ENCODE measurements around the gene SLC44A1. TPM values are rescaled to one million over a fixed set of nuclear protein-coding genes. Genes with fewer than 3 reads are reported as not detected.

The SLC44A1 gene
- polyA plus RNA-seq, 4 donors, result 7.8 to 70.0 (median 16.0) TPM

DNA sequence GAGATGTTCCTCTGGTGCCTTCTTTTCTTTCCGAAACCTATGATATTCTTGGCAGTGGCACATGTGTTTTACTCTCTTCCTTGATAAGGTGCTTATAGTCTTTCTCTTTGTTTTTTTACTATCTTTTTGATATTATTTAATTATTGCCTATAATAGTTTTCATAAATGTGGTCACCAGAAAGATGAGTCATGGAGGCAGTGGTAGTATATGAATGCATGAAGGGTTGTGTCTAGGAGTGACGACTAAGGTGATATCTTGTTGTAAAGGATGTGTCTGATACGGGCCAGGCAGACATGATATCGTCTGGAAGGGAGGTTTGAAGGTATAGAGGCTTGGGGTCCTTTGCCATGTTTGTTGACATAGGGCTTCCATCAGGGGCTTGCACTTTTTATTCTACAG is 36.8 kb downstream of the SLC44A1 start:
- peaks cover 0 to 4% (median 2%) of the 10 kb centered on the region in 3 donors for H3K4me1 ChIP-seq (ENCODE audit: control insufficient read depth in 3 of 3, insufficient read depth in 2 of 3, low read depth in 1 of 3, low read length in 2 of 3)
- H3K36me3 ChIP-seq (ENCODE audit: control insufficient read depth in 3 of 3, insufficient read depth in 2 of 3, low read depth in 1 of 3, low read length in 3 of 3), result no peaks in the 10 kb centered on the region
- no peak overlapping the region for H3K4me3 ChIP-seq (ENCODE audit: low read depth in 1 of 3, low read length in 3 of 3)
- WGBS, 3 donors, result 89 to 95% (median 91%) methylated on average over 4 of the region's 4 CpGs
- no peak for DNase-seq
- H3K9me3 ChIP-seq (ENCODE audit: control insufficient read depth in 2 of 2, insufficient read depth in 1 of 2, low read depth in 1 of 2, low read length in 1 of 2), result no peaks in the 10 kb centered on the region
- no peak overlapping the region for H3K27ac ChIP-seq (ENCODE audit: low read depth in 1 of 3, low read length in 2 of 3)
- FAIRE-seq, result no peak
- H3K27me3 ChIP-seq (ENCODE audit: control insufficient read depth in 3 of 3, insufficient read depth in 3 of 3, low read length in 3 of 3), result no peaks in the 10 kb centered on the region

DNA sequence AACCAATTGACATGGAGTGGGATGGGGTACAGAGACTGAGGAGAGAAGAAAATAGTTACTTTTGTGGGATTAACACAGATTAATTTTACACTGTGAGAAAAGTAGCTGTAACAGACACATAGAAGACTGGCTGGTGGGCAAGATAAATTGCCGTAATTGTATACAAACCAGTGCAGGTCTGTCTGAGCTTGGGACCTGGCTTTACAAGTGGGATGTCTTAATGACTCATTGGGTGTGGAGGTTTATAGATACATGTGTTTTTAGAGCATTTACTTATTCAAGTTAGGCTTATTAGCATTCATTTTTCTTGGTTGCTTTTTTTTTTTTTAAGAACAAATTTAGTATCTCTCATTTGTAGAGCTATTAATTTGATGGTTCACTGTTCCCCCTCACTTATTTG is 37.5 kb downstream of the SLC44A1 start:
- Histone ChIP-seq H3K36me3 (ENCODE audit: control insufficient read depth in 3 of 3, insufficient read depth in 2 of 3, low read depth in 1 of 3, low read length in 3 of 3) (no peaks in the 10 kb centered on the region), H3K4me1 (ENCODE audit: control insufficient read depth in 3 of 3, insufficient read depth in 2 of 3, low read depth in 1 of 3, low read length in 2 of 3) (peaks cover 0 to 3% (median 2%) of the 10 kb centered on the region in 3 donors), H3K27me3 (ENCODE audit: control insufficient read depth in 3 of 3, insufficient read depth in 3 of 3, low read length in 3 of 3) (no peaks in the 10 kb centered on the region), H3K9me3 (ENCODE audit: control insufficient read depth in 2 of 2, insufficient read depth in 1 of 2, low read depth in 1 of 2, low read length in 1 of 2) (no peaks in the 10 kb centered on the region), H3K4me3 (ENCODE audit: low read depth in 1 of 3, low read length in 3 of 3) (no peak overlapping the region), H3K27ac (ENCODE audit: low read depth in 1 of 3, low read length in 2 of 3) (no peak overlapping the region)
- FAIRE-seq (no peak), DNase-seq (peak; percentile 16 to 28)
- 87 to 100% (median 94%) methylated on average over 1 of the region's 1 CpG for WGBS, 3 donors

DNA sequence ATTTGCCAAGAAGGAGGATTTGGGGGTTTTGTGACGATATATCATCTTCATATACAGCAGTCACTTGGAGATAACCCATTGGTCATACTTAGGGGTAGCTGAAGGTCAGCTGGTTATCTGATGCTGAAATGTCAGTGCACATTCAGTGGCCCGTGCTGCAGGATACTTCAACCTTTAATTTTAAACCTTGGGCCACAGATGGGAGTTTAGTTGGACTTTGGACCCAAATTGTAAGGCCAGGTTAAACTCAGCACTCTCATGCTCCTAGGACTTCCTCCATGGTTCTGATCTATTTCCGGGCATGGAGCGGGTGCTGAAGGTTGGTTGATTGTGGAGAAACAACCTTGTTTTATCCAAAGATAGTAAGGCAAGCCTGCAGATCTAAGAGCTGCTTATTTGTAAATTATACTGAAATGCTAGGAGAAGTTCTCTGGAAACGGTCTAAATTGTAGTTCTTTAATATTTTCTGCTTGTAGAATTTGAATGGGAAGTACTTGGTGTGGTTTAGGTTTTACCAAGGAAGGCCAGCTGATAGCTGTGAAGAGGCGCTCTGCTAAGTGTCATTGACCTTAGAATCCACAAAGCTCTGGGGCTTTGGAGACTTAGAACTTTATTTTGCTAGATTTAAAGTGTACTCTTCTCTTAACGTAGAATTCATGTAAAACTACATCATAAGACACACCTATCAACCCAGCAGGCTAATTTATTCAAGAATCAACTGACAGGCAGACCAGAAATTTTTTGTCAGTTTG is 38.6 kb downstream of the SLC44A1 start:
- Histone ChIP-seq H3K9me3 (ENCODE audit: control insufficient read depth in 2 of 2, insufficient read depth in 1 of 2, low read depth in 1 of 2, low read length in 1 of 2) (no peaks in the 10 kb centered on the region), H3K4me3 (ENCODE audit: low read depth in 1 of 3, low read length in 3 of 3) (no peak overlapping the region), H3K27ac (ENCODE audit: low read depth in 1 of 3, low read length in 2 of 3) (no peak overlapping the region), H3K36me3 (ENCODE audit: control insufficient read depth in 3 of 3, insufficient read depth in 2 of 3, low read depth in 1 of 3, low read length in 3 of 3) (no peaks in the 10 kb centered on the region), H3K4me1 (ENCODE audit: control insufficient read depth in 3 of 3, insufficient read depth in 2 of 3, low read depth in 1 of 3, low read length in 2 of 3) (peaks cover 0 to 2% (median 0%) of the 10 kb centered on the region in 3 donors), H3K27me3 (ENCODE audit: control insufficient read depth in 3 of 3, insufficient read depth in 3 of 3, low read length in 3 of 3) (no peaks in the 10 kb centered on the region)
- FAIRE-seq (no peak), DNase-seq (peak; percentile 24 to 70)
- WGBS, 3 donors, result 73 to 79% (median 75%) methylated on average over 7 of the region's 7 CpGs

DNA sequence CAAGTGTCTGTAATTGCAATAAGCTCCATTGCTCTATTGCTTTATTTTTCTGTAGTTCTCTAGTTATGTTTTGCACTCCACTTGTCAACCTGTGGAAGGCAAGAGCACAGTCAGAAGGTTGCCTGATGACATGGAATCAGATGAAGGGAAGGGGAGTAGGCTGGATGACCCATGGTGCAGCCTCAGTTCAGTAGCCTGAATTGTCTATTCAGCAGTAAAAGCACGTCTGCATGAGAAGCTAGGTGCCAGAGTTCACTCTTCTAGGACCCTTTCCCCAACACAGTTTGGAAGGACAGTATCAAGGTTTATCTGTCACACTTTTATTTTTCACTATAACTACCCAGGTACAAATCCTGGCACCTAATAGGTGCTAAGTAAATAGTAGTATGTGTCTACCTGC is 39.3 kb downstream of the SLC44A1 start:
- WGBS, 3 donors, result 41 to 61% (median 50%) methylated on average over 1 of the region's 1 CpG

DNA sequence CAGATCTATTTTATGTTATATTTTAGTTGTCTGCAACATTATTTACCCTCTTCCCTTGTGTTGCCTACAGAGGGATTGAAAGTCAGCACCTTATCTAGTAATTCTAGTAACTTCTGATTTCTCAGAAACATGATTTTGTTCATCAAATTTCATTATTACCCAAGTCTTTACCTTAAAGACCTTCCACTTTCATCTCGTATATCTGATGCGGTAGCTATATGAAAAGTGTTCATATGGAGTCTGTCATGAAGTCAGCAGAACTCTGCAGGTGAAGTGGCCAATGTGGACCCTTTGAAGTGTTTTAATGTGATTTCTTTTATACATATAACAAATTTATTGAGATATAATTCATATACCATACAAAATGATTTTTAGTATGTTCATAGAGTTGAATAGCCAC is 40.0 kb downstream of the SLC44A1 start:
- no peak for DNase-seq
- H3K4me3 ChIP-seq (ENCODE audit: low read depth in 1 of 3, low read length in 3 of 3), result no peak overlapping the region
- FAIRE-seq, result no peak
- H3K4me1 ChIP-seq (ENCODE audit: control insufficient read depth in 3 of 3, insufficient read depth in 2 of 3, low read depth in 1 of 3, low read length in 2 of 3), result peaks cover 0 to 2% (median 0%) of the 10 kb centered on the region in 3 donors
- 78 to 97% (median 91%) methylated on average over 2 of the region's 2 CpGs for WGBS, 3 donors
- H3K36me3 ChIP-seq (ENCODE audit: control insufficient read depth in 3 of 3, insufficient read depth in 2 of 3, low read depth in 1 of 3, low read length in 3 of 3), result no peaks in the 10 kb centered on the region
- H3K27ac ChIP-seq (ENCODE audit: low read depth in 1 of 3, low read length in 2 of 3), result no peak overlapping the region
- no peaks in the 10 kb centered on the region for H3K9me3 ChIP-seq (ENCODE audit: control insufficient read depth in 2 of 2, insufficient read depth in 1 of 2, low read depth in 1 of 2, low read length in 1 of 2)
- H3K27me3 ChIP-seq (ENCODE audit: control insufficient read depth in 3 of 3, insufficient read depth in 3 of 3, low read length in 3 of 3), result no peaks in the 10 kb centered on the region

More for the DNA sequence above, 39.3 kb downstream of the SLC44A1 start:
- FAIRE-seq (no peak), DNase-seq (no peak)
- Histone ChIP-seq H3K4me1 (ENCODE audit: control insufficient read depth in 3 of 3, insufficient read depth in 2 of 3, low read depth in 1 of 3, low read length in 2 of 3) (peaks cover 0 to 2% (median 0%) of the 10 kb centered on the region in 3 donors), H3K27me3 (ENCODE audit: control insufficient read depth in 3 of 3, insufficient read depth in 3 of 3, low read length in 3 of 3) (no peaks in the 10 kb centered on the region), H3K27ac (ENCODE audit: low read depth in 1 of 3, low read length in 2 of 3) (no peak overlapping the region), H3K36me3 (ENCODE audit: control insufficient read depth in 3 of 3, insufficient read depth in 2 of 3, low read depth in 1 of 3, low read length in 3 of 3) (no peaks in the 10 kb centered on the region), H3K9me3 (ENCODE audit: control insufficient read depth in 2 of 2, insufficient read depth in 1 of 2, low read depth in 1 of 2, low read length in 1 of 2) (no peaks in the 10 kb centered on the region), H3K4me3 (ENCODE audit: low read depth in 1 of 3, low read length in 3 of 3) (no peak overlapping the region)

DNA sequence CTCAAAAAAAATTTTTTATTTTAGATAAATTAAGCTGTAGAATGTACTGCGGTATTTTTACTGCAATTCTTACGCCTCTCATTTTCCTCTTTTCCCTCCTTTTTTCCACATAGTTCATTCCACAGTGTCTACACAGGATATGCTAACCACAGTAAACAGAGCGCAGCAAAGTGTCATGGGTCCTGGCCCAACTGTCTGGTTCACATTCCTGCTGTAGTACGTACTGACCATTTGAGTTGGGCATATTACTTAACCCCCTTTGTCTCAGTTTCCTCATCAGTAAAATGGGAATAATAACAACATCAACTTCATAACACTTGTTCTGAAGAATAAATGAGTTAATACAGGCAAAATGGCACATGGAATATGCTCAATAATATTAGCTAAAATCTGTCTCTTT is 41.6 kb downstream of the SLC44A1 start:
- no peaks in the 10 kb centered on the region for H3K36me3 ChIP-seq (ENCODE audit: control insufficient read depth in 3 of 3, insufficient read depth in 2 of 3, low read depth in 1 of 3, low read length in 3 of 3)
- no peak overlapping the region for H3K4me3 ChIP-seq (ENCODE audit: low read depth in 1 of 3, low read length in 3 of 3)
- WGBS, 3 donors, result 90 to 97% (median 94%) methylated on average over 4 of the region's 4 CpGs
- H3K27ac ChIP-seq (ENCODE audit: low read depth in 1 of 3, low read length in 2 of 3), result no peak overlapping the region
- H3K27me3 ChIP-seq (ENCODE audit: control insufficient read depth in 3 of 3, insufficient read depth in 3 of 3, low read length in 3 of 3), result no peaks in the 10 kb centered on the region
- FAIRE-seq (no peak), DNase-seq (no peak)
- peaks cover 0 to 6% (median 2%) of the 10 kb centered on the region in 3 donors for H3K4me1 ChIP-seq (ENCODE audit: control insufficient read depth in 3 of 3, insufficient read depth in 2 of 3, low read depth in 1 of 3, low read length in 2 of 3)
- no peaks in the 10 kb centered on the region for H3K9me3 ChIP-seq (ENCODE audit: control insufficient read depth in 2 of 2, insufficient read depth in 1 of 2, low read depth in 1 of 2, low read length in 1 of 2)

DNA sequence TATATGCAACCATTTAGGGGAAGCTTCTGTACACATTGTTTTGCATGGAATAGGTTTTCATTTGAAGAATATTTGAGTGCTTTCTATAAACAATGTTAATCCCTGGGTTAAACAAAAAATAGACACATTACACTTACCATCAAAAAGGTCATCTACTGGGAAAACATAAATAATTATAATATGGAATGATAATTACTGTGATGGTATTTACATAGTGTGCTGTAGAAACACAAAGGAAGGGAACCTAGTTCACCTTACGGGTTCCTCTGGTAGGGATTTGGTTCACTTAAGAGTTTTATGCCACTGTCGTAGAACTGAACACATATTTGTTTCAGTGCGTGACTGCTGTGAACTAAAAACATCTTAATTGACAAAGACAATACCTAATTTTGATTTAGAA is 44.9 kb downstream of the SLC44A1 start:
- Histone ChIP-seq H3K27ac (ENCODE audit: low read depth in 1 of 3, low read length in 2 of 3) (no peak overlapping the region), H3K4me1 (ENCODE audit: control insufficient read depth in 3 of 3, insufficient read depth in 2 of 3, low read depth in 1 of 3, low read length in 2 of 3) (peaks cover 0 to 6% (median 0%) of the 10 kb centered on the region in 3 donors), H3K9me3 (ENCODE audit: control insufficient read depth in 2 of 2, insufficient read depth in 1 of 2, low read depth in 1 of 2, low read length in 1 of 2) (no peaks in the 10 kb centered on the region), H3K36me3 (ENCODE audit: control insufficient read depth in 3 of 3, insufficient read depth in 2 of 3, low read depth in 1 of 3, low read length in 3 of 3) (no peaks in the 10 kb centered on the region), H3K27me3 (ENCODE audit: control insufficient read depth in 3 of 3, insufficient read depth in 3 of 3, low read length in 3 of 3) (no peaks in the 10 kb centered on the region), H3K4me3 (ENCODE audit: low read depth in 1 of 3, low read length in 3 of 3) (no peak overlapping the region)
- no peak for FAIRE-seq
- WGBS, 3 donors, result 94 to 96% (median 94%) methylated on average over 3 of the region's 3 CpGs
- no peak for DNase-seq

DNA sequence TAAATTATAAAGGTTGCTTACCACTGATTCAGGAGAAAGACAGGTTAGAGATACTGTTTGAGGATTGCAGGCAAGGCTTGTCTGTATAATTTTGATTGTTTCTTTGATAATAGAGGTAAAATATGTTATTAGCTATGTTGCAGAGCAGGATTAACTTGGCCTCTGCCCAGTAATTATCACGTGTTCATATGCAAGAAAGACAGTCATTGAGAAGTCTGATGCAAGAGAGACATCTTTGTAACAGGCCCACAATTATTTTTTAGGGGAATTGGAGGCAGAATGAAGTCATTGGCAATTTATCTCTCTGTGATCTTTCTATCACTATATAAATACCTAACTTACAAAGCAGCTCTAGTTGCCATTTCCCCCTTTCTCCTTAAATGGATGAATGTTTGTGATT is 46.0 kb downstream of the SLC44A1 start:
- Histone ChIP-seq H3K4me3 (ENCODE audit: low read depth in 1 of 3, low read length in 3 of 3) (no peak overlapping the region), H3K27me3 (ENCODE audit: control insufficient read depth in 3 of 3, insufficient read depth in 3 of 3, low read length in 3 of 3) (no peaks in the 10 kb centered on the region), H3K36me3 (ENCODE audit: control insufficient read depth in 3 of 3, insufficient read depth in 2 of 3, low read depth in 1 of 3, low read length in 3 of 3) (no peaks in the 10 kb centered on the region), H3K4me1 (ENCODE audit: control insufficient read depth in 3 of 3, insufficient read depth in 2 of 3, low read depth in 1 of 3, low read length in 2 of 3) (peaks cover 0 to 6% (median 0%) of the 10 kb centered on the region in 3 donors), H3K9me3 (ENCODE audit: control insufficient read depth in 2 of 2, insufficient read depth in 1 of 2, low read depth in 1 of 2, low read length in 1 of 2) (no peaks in the 10 kb centered on the region), H3K27ac (ENCODE audit: low read depth in 1 of 3, low read length in 2 of 3) (no peak overlapping the region)
- WGBS, 3 donors, result 19 to 46% (median 31%) methylated on average over 1 of the region's 1 CpG
- FAIRE-seq, result no peak
- peak; percentile 37 to 41 for DNase-seq

DNA sequence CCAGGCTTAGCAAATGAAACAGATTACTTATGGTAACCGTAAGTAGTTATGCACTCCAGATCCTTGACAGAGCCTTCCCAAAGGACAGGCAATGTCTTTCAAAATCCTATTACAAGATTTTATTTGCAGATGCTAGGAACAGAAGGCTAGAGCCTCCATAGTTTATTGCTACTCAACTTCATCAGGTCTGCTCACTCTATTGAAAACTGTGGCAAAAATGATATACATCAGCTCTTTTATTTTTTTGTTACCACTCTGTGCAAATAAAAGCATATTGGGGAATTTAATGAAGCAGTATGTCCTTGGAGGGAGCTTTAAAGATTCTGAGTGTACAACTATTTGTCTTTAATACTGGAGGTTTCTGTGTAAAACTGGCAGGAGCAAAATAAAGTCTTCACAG is 46.5 kb downstream of the SLC44A1 start:
- Histone ChIP-seq H3K4me3 (ENCODE audit: low read depth in 1 of 3, low read length in 3 of 3) (no peak overlapping the region), H3K9me3 (ENCODE audit: control insufficient read depth in 2 of 2, insufficient read depth in 1 of 2, low read depth in 1 of 2, low read length in 1 of 2) (no peaks in the 10 kb centered on the region), H3K36me3 (ENCODE audit: control insufficient read depth in 3 of 3, insufficient read depth in 2 of 3, low read depth in 1 of 3, low read length in 3 of 3) (no peaks in the 10 kb centered on the region), H3K27me3 (ENCODE audit: control insufficient read depth in 3 of 3, insufficient read depth in 3 of 3, low read length in 3 of 3) (no peaks in the 10 kb centered on the region), H3K27ac (ENCODE audit: low read depth in 1 of 3, low read length in 2 of 3) (no peak overlapping the region), H3K4me1 (ENCODE audit: control insufficient read depth in 3 of 3, insufficient read depth in 2 of 3, low read depth in 1 of 3, low read length in 2 of 3) (peaks cover 0 to 6% (median 0%) of the 10 kb centered on the region in 3 donors)
- 92 to 98% (median 93%) methylated on average over 1 of the region's 1 CpG for WGBS, 3 donors
- FAIRE-seq (no peak), DNase-seq (no peak)
